Measurements from ENCODE around the gene ELP4. TPM values are rescaled to one million over a fixed set of nuclear protein-coding genes. Genes with fewer than 3 reads are reported as not detected.

The ELP4 gene
- total RNA-seq, 4 donors from 2014 or later: 14.4 to 23.3 (median 16.8) TPM

DNA sequence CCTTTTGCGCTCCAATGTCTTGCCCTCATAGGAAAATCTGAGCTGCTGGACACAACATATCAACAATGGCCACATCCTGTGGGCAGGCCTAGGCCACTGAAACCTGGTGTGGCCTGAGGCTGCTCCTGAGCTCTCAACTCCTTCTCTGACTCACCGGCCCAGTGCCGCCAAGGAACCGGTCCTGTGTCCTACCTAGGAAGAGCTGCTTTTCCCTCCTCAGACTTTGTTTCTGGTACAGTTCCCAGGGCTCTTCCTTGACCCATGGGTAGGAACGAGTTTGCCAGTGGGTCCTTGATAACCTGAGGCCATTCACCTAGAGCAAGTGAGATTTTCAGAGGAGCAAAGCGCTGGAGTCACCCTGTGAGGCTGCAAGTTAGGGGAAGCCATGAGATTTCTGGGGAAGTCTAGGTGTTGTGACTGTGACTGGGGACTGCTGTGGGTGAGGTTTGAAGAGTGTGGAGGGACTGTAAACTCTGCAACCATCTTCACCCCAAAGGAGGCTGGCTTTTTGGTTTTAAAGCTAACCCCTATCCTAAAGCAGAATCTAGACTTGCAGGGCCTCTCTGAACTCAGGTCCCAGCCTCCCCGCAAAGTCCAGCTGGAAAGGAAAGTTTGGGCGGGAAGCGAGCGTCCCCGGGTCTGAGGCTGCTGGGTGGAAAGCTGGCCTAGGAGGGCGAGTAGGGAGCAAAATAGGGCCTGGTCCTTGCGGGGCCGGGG lies 313.5 kb downstream of the ELP4 start:
- TF ChIP-seq, protein P1, sequence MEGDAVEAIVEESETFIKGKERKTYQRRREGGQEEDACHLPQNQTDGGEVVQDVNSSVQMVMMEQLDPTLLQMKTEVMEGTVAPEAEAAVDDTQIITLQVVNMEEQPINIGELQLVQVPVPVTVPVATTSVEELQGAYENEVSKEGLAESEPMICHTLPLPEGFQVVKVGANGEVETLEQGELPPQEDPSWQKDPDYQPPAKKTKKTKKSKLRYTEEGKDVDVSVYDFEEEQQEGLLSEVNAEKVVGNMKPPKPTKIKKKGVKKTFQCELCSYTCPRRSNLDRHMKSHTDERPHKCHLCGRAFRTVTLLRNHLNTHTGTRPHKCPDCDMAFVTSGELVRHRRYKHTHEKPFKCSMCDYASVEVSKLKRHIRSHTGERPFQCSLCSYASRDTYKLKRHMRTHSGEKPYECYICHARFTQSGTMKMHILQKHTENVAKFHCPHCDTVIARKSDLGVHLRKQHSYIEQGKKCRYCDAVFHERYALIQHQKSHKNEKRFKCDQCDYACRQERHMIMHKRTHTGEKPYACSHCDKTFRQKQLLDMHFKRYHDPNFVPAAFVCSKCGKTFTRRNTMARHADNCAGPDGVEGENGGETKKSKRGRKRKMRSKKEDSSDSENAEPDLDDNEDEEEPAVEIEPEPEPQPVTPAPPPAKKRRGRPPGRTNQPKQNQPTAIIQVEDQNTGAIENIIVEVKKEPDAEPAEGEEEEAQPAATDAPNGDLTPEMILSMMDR (IDR thresholded peaks at IDR 0.05; ENCODE audit: low read depth): no peak

DNA sequence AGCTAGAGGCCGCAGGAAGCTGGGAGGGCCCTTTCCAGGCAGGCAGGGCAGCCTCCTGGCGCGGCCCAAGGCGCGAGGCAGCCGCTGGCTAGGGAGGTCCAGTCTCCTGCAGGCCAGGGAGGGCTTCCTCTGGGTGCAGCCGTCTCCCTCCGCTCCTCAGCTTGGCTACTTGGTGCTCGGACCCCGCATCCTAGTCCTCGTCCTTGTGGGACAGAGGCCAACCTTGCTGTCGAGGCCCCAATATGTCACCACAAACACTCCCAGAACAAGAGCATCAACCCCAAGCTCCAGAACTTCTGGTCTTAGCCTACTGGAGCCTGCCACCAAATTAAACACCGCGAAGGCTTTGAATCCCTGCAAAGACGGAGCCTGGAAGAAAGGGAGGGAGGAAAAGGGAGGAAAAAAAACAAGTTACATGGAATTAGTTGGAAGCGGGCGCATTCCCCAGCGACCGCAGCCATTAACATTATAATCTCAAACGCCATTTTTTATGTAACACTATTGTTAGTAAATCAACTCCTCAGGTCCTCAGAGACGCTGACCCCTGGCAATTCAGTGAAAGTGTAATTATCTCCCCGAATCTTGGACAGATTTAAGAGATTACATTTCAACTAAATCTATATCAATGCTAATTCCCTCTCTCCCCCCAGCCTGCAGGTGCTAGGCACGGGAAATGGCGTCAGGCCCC lies 314.2 kb downstream of the ELP4 start:
- TF ChIP-seq, protein P1 (IDR thresholded peaks at IDR 0.05; ENCODE audit: low read depth): no peak

DNA sequence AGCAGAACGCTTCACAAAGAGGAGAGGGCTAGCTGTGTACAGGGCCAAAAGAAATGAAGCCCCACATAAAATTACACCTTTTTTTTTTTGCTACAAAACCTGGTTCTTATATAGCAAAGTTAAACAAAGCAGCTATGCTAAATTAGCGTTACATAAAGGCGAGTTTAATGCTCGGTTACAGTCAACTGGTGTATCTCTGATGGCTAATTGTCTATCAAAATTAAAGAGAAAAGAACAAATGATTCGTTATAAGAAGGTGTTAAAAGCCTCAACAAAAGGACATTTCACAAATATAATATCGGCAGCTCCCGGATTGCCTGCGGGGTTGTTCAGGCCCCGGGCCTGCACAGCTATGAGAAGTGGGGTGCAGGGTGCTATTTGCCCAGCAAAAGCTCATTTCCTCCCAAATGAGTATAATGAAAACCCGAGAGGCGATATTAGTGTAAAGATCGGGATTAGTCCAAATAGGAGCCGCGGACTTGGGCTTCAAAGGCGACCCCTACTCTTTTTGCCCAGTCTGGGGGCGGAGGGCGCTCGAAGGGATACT lies 314.8 kb downstream of the ELP4 start:
- TF ChIP-seq, protein P1 (IDR thresholded peaks at IDR 0.05; ENCODE audit: low read depth): no peak

DNA sequence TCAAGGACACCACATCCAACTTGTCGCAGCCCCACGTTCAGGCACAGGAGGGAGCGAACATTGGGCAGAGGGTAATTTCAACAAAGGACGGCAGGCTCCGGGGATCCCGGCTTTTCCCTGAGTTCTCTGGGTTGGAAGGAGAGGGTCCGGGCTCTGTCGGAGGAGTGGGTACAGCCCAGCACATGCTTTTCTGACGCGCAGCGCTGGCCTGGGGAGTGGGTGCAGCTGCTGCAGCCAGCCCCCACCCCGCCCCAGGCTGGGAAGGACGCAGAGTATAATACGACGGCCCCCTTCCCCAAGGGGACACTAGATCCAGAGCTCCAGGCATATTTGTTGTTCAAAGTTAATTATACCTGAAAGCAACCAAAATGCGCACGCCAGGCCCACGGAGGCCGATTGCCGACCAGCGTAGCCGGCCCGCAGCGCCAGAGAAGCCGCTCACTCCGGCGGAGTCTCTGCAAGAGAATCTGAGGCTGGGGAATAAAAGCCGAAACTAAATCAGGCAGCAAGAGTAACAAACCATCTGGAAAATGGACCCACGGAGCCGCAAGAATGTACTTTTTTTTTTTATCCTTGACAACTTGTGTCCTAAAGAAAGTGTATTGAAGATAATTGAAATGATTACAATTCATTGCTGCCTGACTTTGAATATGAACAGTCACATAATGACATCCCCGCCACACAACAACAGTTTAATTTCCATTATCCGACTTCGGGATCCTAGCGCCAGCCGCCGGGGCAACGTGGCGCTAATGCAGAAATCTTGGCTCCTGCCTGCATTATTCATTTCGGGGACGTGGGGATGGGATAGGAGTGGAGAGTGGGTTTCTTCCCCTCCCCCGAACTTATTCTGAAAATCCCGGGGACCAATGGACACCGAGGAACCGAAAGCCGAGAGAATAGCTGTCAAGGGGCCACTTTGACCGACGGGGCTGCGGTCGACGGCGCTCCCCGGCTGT lies 315.6 kb downstream of the ELP4 start:
- TF ChIP-seq, protein P1 (IDR thresholded peaks at IDR 0.05; ENCODE audit: low read depth): no peak

DNA sequence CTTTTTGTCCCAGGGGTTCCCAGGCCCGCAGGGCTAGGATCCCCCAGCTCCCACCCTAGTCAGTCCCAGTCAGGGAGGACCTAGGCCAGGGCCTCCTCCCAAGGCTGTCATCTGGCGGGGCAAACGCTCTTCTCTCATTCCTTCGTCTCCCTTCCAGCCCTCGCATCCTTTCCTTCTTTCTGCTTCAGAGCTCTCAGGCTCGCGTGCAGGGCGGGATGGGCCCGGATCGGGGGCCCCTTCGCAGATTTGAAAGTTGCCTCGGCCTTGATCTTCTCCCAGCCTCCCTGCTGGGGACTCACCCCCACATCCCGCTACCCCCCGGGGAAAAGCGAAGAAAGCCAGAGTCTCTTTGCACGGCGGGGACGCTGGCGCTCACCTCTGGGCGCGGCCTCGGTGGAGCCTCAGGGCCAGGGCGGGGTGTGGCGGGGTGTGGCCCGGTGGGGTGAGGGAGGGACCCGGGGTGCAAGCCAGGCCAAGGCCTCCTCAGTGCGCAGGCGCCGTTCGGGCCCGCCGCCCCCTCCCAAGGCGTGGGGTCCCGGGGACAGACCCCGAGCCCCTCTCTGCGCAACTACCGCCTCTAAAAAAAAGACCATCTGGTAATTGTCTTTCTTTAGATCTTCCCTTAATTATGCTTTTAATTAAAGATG lies 316.4 kb downstream of the ELP4 start:
- TF ChIP-seq, protein P1 (IDR thresholded peaks at IDR 0.05; ENCODE audit: low read depth): no peak

DNA sequence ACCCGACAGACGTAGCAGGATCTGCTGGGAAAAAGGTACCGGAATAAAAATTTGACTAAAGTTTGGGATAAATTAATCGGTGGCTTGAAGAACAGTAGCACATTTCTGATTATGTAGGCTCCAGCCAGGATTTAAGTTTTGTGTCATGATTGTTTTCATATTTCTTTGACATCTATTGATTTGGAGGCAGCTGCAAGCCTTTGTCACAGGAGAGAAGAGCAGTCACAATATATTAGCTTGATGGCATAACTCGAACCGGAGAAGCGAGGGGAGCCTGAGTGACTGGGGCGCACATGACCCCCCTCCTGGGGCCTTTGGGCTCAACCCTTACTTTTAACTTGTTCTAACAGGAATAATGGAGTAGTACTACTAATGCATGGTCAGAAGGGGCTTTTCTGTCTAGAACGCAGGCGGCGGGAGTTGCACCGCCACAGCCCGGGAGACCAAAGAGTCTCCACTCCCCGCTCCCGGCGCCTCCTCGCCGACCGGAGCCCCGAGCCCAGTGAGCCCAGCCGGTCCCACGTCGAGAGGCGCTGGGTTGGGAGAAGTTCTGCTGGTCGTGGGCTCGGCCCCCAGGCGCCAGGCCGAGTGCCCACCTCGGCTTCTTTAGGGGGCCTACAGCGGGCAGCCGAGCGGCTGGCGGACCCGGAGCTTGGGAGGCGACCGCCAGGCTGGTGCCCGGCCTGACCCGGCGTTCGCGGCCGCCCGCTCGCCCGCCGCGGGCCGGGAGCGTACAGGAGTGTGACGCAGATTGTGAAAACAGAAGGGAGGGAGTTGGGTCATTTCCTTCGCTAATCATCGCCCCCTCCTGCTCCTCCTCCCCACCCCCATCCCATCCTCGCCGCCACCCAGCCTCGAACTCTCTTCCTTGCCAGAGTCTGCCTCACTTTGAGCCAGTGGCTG lies 317.2 kb downstream of the ELP4 start:
- TF ChIP-seq, protein P1 (IDR thresholded peaks at IDR 0.05; ENCODE audit: low read depth): no peak

Measured in subcutaneous adipose tissue (tissue), 4 donors.